GM12875 (cell line): ENCODE measurements around the gene MIS12.

Experiments used
- H3K4me3 ChIP-seq: one replicate; pipeline ENCODE4 v1.5.1; 2011; ENCODE audit warnings: low read depth, low read length, control low read depth
- CTCF ChIP-seq: IDR thresholded peaks from 2 replicates; pipeline ENCODE4 v1.5.1; 2011; ENCODE audit warnings: low read depth, mild to moderate bottlenecking, control low read depth, inconsistent platforms, low read length, moderate library complexity, borderline replicate concordance; ENCODE audit not compliant: insufficient read depth

The MIS12 gene

GRCh38 chr17:5499476-5500231 lies 13.3 kb downstream of the MIS12 start:
- no peak for TF ChIP-seq CTCF
- H3K4me3 ChIP-seq = no peak overlapping the region

GRCh38 chr17:5500247-5500588 lies 13.9 kb downstream of the MIS12 start:
- H3K4me3 ChIP-seq = no peak overlapping the region
- no peak for TF ChIP-seq CTCF

GRCh38 chr17:5500589-5501391 lies 14.4 kb downstream of the MIS12 start:
- no peak for TF ChIP-seq CTCF
- H3K4me3 ChIP-seq = peak overlapping the region; percentile 43

- no peak overlapping the region for H3K4me3 ChIP-seq
- no peak for TF ChIP-seq CTCF
These were observed 15.3 kb downstream of the MIS12 start for GRCh38 chr17:5501685-5502084.

- no peak for TF ChIP-seq CTCF
- H3K4me3 ChIP-seq = no peak overlapping the region
These were observed 16.2 kb downstream of the MIS12 start for GRCh38 chr17:5502552-5502951.

- TF ChIP-seq CTCF = no peak
- H3K4me3 ChIP-seq = no peak overlapping the region
These were observed 19.9 kb downstream of the MIS12 start for GRCh38 chr17:5506307-5506706.

- TF ChIP-seq CTCF = no peak
- H3K4me3 ChIP-seq = no peak overlapping the region
These were observed 22.4 kb downstream of the MIS12 start for GRCh38 chr17:5508810-5509209.
